ENCODE data around the gene C4BPA. TPM values are rescaled to one million over a fixed set of nuclear protein-coding genes. Genes with fewer than 3 reads are reported as not detected.
A peak's percentile ranks its signal among the peaks of the same experiment; 100 is the strongest.

C4BPA gene
- total and polyA plus RNA-seq, 8 donors, result 1.4 to 15.4 (median 7.9) TPM

GRCh38 chr1:207186503-207186902 lies 82.5 kb downstream of the C4BPA start:
- H3K36me3 ChIP-seq, result no peaks in the 10 kb centered on the region
- H3K27me3 ChIP-seq, result no peaks in the 10 kb centered on the region
- TF ChIP-seq CTCF (IDR thresholded peaks at IDR 0.05), result no peak
- H3K4me1 ChIP-seq, result peaks cover 0 to 3% (median 0%) of the 10 kb centered on the region in 3 donors
- H3K9me3 ChIP-seq, result no peaks in the 10 kb centered on the region
- intact Hi-C loops (cut with DNase I), result no loop called here
- DNase-seq (no peak), FAIRE-seq (no peak), ATAC-seq (no peak)
- no peak overlapping the region for H3K27ac ChIP-seq
- 63 to 84% methylated on average over 1 of the region's 1 CpG for WGBS, 2 donors
- H3K4me3 ChIP-seq, result no peak overlapping the region

GRCh38 chr1:207188901-207189300 lies 84.9 kb downstream of the C4BPA start:
- intact Hi-C loops (cut with DNase I), result no loop called here
- H3K27me3 ChIP-seq, result no peaks in the 10 kb centered on the region
- no peaks in the 10 kb centered on the region for H3K36me3 ChIP-seq
- no peak overlapping the region for H3K27ac ChIP-seq
- ATAC-seq (peak in 2 of 4 donors; percentile 12 to 35), DNase-seq (no peak), FAIRE-seq (peak; percentile 34)
- peaks cover 0 to 3% (median 0%) of the 10 kb centered on the region in 3 donors for H3K4me1 ChIP-seq
- H3K4me3 ChIP-seq, result no peak overlapping the region
- no peak for TF ChIP-seq CTCF (IDR thresholded peaks at IDR 0.05)
- 41 to 54% methylated on average over 1 of the region's 1 CpG for WGBS, 2 donors
- no peaks in the 10 kb centered on the region for H3K9me3 ChIP-seq

GRCh38 chr1:207191061-207191460 lies 87.0 kb downstream of the C4BPA start:
- H3K36me3 ChIP-seq, result no peaks in the 10 kb centered on the region
- H3K27ac ChIP-seq, result no peak overlapping the region
- no peak for DNase-seq
- ATAC-seq, result no peak
- H3K4me3 ChIP-seq, result no peak overlapping the region
- no peak for TF ChIP-seq CTCF (IDR thresholded peaks at IDR 0.05)
- no peak for FAIRE-seq
- intact Hi-C loops (cut with DNase I), result no loop called here
- peaks cover 0 to 3% (median 0%) of the 10 kb centered on the region in 3 donors for H3K4me1 ChIP-seq
- no peaks in the 10 kb centered on the region for H3K27me3 ChIP-seq
- H3K9me3 ChIP-seq, result no peaks in the 10 kb centered on the region

GRCh38 chr1:207191776-207192175 lies 87.7 kb downstream of the C4BPA start:
- Histone ChIP-seq H3K36me3 (no peaks in the 10 kb centered on the region), H3K4me3 (no peak overlapping the region), H3K4me1 (peaks cover 0 to 3% (median 0%) of the 10 kb centered on the region in 3 donors), H3K9me3 (no peaks in the 10 kb centered on the region), H3K27me3 (no peaks in the 10 kb centered on the region), H3K27ac (no peak overlapping the region)
- ATAC-seq, result no peak
- TF ChIP-seq CTCF (IDR thresholded peaks at IDR 0.05), result no peak
- 79 to 89% methylated on average over 3 of the region's 3 CpGs for WGBS, 2 donors
- no peak for DNase-seq
- FAIRE-seq, result no peak
- intact Hi-C loops (cut with DNase I), result no loop called here

- TF ChIP-seq CTCF (IDR thresholded peaks at IDR 0.05), result no peak
- WGBS, 2 donors, result 84 to 87% methylated on average over 1 of the region's 1 CpG
- H3K4me3 ChIP-seq, result no peak overlapping the region
- DNase-seq, result no peak
- no peak overlapping the region for H3K27ac ChIP-seq
- no peaks in the 10 kb centered on the region for H3K9me3 ChIP-seq
- H3K27me3 ChIP-seq, result no peaks in the 10 kb centered on the region
- H3K36me3 ChIP-seq, result no peaks in the 10 kb centered on the region
- ATAC-seq, result no peak
- FAIRE-seq, result no peak
- no peaks in the 10 kb centered on the region for H3K4me1 ChIP-seq
- intact Hi-C loops (cut with DNase I), result no loop called here
These were observed 90.2 kb downstream of the C4BPA start for GRCh38 chr1:207194197-207194596.

Other genes with a start within 250 kb of the C4BPA start
- gene IL20, start 238.6 kb upstream of the C4BPA start, total RNA-seq, result not detected
- not detected for gene IL20, start 238.6 kb upstream of the C4BPA start, polyA plus RNA-seq
- not detected for gene IL24, start 206.8 kb upstream of the C4BPA start, total RNA-seq
- not detected for gene IL24, start 206.8 kb upstream of the C4BPA start, polyA plus RNA-seq
- 1 to 10 TPM in 3 of 6 donors, under 1 TPM in 3; 0.58 to 2.0 (median 0.97) TPM for gene FCMR, start 182.3 kb upstream of the C4BPA start, total RNA-seq
- 1 to 10 TPM in 1 of 2 donors, under 1 TPM in 1; 0.65 to 1.2 TPM for gene FCMR, start 182.3 kb upstream of the C4BPA start, polyA plus RNA-seq
- gene PIGR, start 157.8 kb upstream of the C4BPA start, total RNA-seq, result 10 to 100 TPM; 19.3 to 83.4 (median 44.0) TPM
- 1 to 10 TPM; 7.1 to 8.4 TPM for gene PIGR, start 157.8 kb upstream of the C4BPA start, polyA plus RNA-seq
- gene FCAMR, start 133.8 kb upstream of the C4BPA start, total RNA-seq, result not detected
- gene FCAMR, start 133.8 kb upstream of the C4BPA start, polyA plus RNA-seq, result not detected
- gene C1orf116, start 71.5 kb upstream of the C4BPA start, total RNA-seq, result 10 to 100 TPM in 4 of 6 donors, 1 to 10 TPM in 2; 7.8 to 26.9 (median 10.1) TPM
- 10 to 100 TPM in 1 of 2 donors, 1 to 10 TPM in 1; 9.4 to 11.7 TPM for gene C1orf116, start 71.5 kb upstream of the C4BPA start, polyA plus RNA-seq
- gene YOD1, start 53.0 kb upstream of the C4BPA start, total RNA-seq, result 1 to 10 TPM; 1.8 to 4.0 (median 2.3) TPM
- 1 to 10 TPM; 1.1 to 2.4 TPM for gene YOD1, start 53.0 kb upstream of the C4BPA start, polyA plus RNA-seq
- 10 to 100 TPM in 3 of 6 donors, 1 to 10 TPM in 3; 4.4 to 19.6 (median 9.9) TPM for gene PFKFB2, start 51.0 kb upstream of the C4BPA start, total RNA-seq
- 10 to 100 TPM in 1 of 2 donors, 1 to 10 TPM in 1; 8.0 to 28.5 TPM for gene PFKFB2, start 51.0 kb upstream of the C4BPA start, polyA plus RNA-seq
- 1 to 10 TPM; 1.6 to 6.3 (median 3.1) TPM for gene C4BPB, start 15.4 kb upstream of the C4BPA start, total RNA-seq
- gene C4BPB, start 15.4 kb upstream of the C4BPA start, polyA plus RNA-seq, result 10 to 100 TPM in 1 of 2 donors, 1 to 10 TPM in 1; 7.0 to 34.1 TPM
- gene CD55, start 217.4 kb downstream of the C4BPA start, total RNA-seq, result 10 to 100 TPM in 5 of 6 donors, 1 to 10 TPM in 1; 8.6 to 25.7 (median 15.7) TPM
- 10 to 100 TPM in 1 of 2 donors, 1 to 10 TPM in 1; 8.1 to 20.7 TPM for gene CD55, start 217.4 kb downstream of the C4BPA start, polyA plus RNA-seq

All from pancreas (tissue), 10 donors.